Amniotic stem cell (primary cell): ENCODE measurements around the gene LCE3A.
"Not testable (repeated sequence)": the region's sequence is repeated elsewhere in the genome, so short reads cannot be mapped to it uniquely, and the experiment has no call there.

Source experiments
- DNase-seq: peaks from one replicate; lab custom pipeline; 2025; lab: John Stamatoyannopoulos, UW

LCE3A gene

GRCh38 chr1:152622803-152623202, at the start of gene LCE3A:
Gene LCE3A, minus strand, starts transcription at chr1:152623103. Its CDS starts 0 bp downstream, at chr1:152623103.
- no peak for DNase-seq

- no peak for DNase-seq
Observed at GRCh38 chr1:152667648-152668047, 44.7 kb upstream of the LCE3A start.

GRCh38 chr1:152666171-152666570, 43.3 kb upstream of the LCE3A start:
- not testable (repeated sequence) for DNase-seq

- DNase-seq, result no peak
Observed at GRCh38 chr1:152663098-152663497, 40.2 kb upstream of the LCE3A start, which contains the start of gene LCE2D. Gene LCE2D, plus strand, starts transcription at chr1:152663380. Its CDS starts 726 bp downstream, at chr1:152664106.

GRCh38 chr1:152658649-152659048, 35.7 kb upstream of the LCE3A start:
- DNase-seq, result no peak

GRCh38 chr1:152657677-152658076, 34.8 kb upstream of the LCE3A start:
- DNase-seq, result no peak

- no peak for DNase-seq
Observed at GRCh38 chr1:152656459-152656858, 33.6 kb upstream of the LCE3A start.

- no peak for DNase-seq
Observed at GRCh38 chr1:152654110-152654509, 31.2 kb upstream of the LCE3A start.

GRCh38 chr1:152646656-152647055, 23.8 kb upstream of the LCE3A start:
- DNase-seq, result no peak

GRCh38 chr1:152645146-152645545, 22.2 kb upstream of the LCE3A start:
- no peak for DNase-seq

GRCh38 chr1:152643945-152644344, 21.0 kb upstream of the LCE3A start:
- no peak for DNase-seq

GRCh38 chr1:152640351-152640750, 17.4 kb upstream of the LCE3A start:
- no peak for DNase-seq

- DNase-seq, result no peak
Observed at GRCh38 chr1:152630596-152630995, 7.7 kb upstream of the LCE3A start.

- DNase-seq, result no peak
Observed at GRCh38 chr1:152626744-152627143, 3.8 kb upstream of the LCE3A start.

- DNase-seq, result no peak
Observed at GRCh38 chr1:152623203-152623844, 421 bp upstream of the LCE3A start.

- DNase-seq, result no peak
Observed at GRCh38 chr1:152621993-152622392, 910 bp downstream of the LCE3A start.

- DNase-seq, result no peak
Observed at GRCh38 chr1:152613511-152613910, 9.4 kb downstream of the LCE3A start, which contains the start of gene LCE3B. Gene LCE3B, plus strand, starts transcription at chr1:152613811. Its CDS starts 0 bp downstream, at chr1:152613811.

GRCh38 chr1:152599934-152600333, 23.0 kb downstream of the LCE3A start, which contains the start of gene LCE3C:
Gene LCE3C, plus strand, starts transcription at chr1:152600234. Its CDS starts 498 bp downstream, at chr1:152600732.
- no peak for DNase-seq

- DNase-seq, result no peak
Observed at GRCh38 chr1:152596986-152597385, 25.9 kb downstream of the LCE3A start.

GRCh38 chr1:152585586-152585985, 37.3 kb downstream of the LCE3A start:
- no peak for DNase-seq

- DNase-seq, result no peak
Observed at GRCh38 chr1:152582647-152583046, 40.3 kb downstream of the LCE3A start.

GRCh38 chr1:152580433-152580832, 42.5 kb downstream of the LCE3A start, which contains the start of gene LCE3D:
Gene LCE3D, minus strand, starts transcription at chr1:152580516. Its CDS starts 580 bp downstream, at chr1:152579936.
- DNase-seq, result no peak

- DNase-seq, result not testable (repeated sequence)
Observed at GRCh38 chr1:152579526-152579925, 43.4 kb downstream of the LCE3A start.

GRCh38 chr1:152577168-152577567, 45.7 kb downstream of the LCE3A start:
- DNase-seq, result no peak
